Osteoblast (primary cell): ENCODE data around the gene ZNF200. TPM values are rescaled to one million over a fixed set of nuclear protein-coding genes. Genes with fewer than 3 reads are reported as not detected.
"Not testable (repeated sequence)": the region's sequence is repeated elsewhere in the genome, so short reads cannot be mapped to it uniquely, and the experiment has no call there.

Source experiments
- DNase-seq: peaks from one replicate; pipeline ENCODE4 v3.0.0; 2011; ENCODE audit warnings: low spot score, mixed read lengths; ENCODE audit not compliant: insufficient read length; ENCODE audit errors: missing footprints
- H2AFZ ChIP-seq: 2 replicates; pipeline ENCODE4 v1.6.0; 2011; ENCODE audit warnings: mild to moderate bottlenecking, low read length
- H3K27ac ChIP-seq: 2 replicates; pipeline ENCODE4 v1.5.1; 2011; ENCODE audit warnings: mild to moderate bottlenecking, low read depth, low read length, moderate library complexity
- H3K27me3 ChIP-seq: 2 replicates; pipeline ENCODE4 v1.6.0; 2012; ENCODE audit warnings: mild to moderate bottlenecking, control low read depth, inconsistent platforms, low read length, moderate library complexity; ENCODE audit not compliant: insufficient read depth
- H3K36me3 ChIP-seq: 2 replicates; pipeline ENCODE4 v1.5.1; 2011; ENCODE audit warnings: mild to moderate bottlenecking, low read length, control low read depth, moderate library complexity; ENCODE audit not compliant: insufficient read depth
- H3K4me1 ChIP-seq: 2 replicates; pipeline ENCODE4 v1.5.1; 2011; ENCODE audit warnings: mild to moderate bottlenecking, low read length, control low read depth, moderate library complexity; ENCODE audit not compliant: insufficient read depth
- H3K4me2 ChIP-seq: 2 replicates; pipeline ENCODE4 v1.6.0; 2011; ENCODE audit warnings: mild to moderate bottlenecking, low read length; ENCODE audit not compliant: insufficient read depth
- H3K4me3 ChIP-seq: fragments of 200-600 bp; sonication (generic); 3 replicates; pipeline ENCODE4 v1.5.1; 2012; ENCODE audit warnings: mild to moderate bottlenecking, low read length, inconsistent platforms; ENCODE audit not compliant: insufficient read depth
- H3K79me2 ChIP-seq: 2 replicates; pipeline ENCODE4 v1.6.0; 2012; ENCODE audit warnings: mild to moderate bottlenecking, low read length, control low read depth, inconsistent platforms; ENCODE audit not compliant: insufficient read depth
- H3K9me3 ChIP-seq: 2 replicates; pipeline ENCODE4 v1.5.1; 2011; ENCODE audit warnings: low read depth, low read length, control low read depth
- H4K20me1 ChIP-seq: 2 replicates; pipeline ENCODE4 v1.6.0; 2012; ENCODE audit warnings: mild to moderate bottlenecking, low read length, control low read depth; ENCODE audit not compliant: insufficient read depth
- total RNA-seq: library from RNA; depleted of rRNA; stranded (reverse); fragments of >200 nt; gene quantifications from 2 replicates; pipeline ENCODE4 v1.2.3, GENCODE V29; 2012
- TF ChIP-seq, protein P1 (sequence below): IDR thresholded peaks from 2 replicates; pipeline ENCODE4 v1.5.1; 2011; ENCODE audit warnings: mild to moderate bottlenecking, low read depth, low read length, moderate library complexity; ENCODE audit errors: extremely low read depth

ZNF200 gene
- total RNA-seq, 1 donor, result 11.6 TPM

DNA sequence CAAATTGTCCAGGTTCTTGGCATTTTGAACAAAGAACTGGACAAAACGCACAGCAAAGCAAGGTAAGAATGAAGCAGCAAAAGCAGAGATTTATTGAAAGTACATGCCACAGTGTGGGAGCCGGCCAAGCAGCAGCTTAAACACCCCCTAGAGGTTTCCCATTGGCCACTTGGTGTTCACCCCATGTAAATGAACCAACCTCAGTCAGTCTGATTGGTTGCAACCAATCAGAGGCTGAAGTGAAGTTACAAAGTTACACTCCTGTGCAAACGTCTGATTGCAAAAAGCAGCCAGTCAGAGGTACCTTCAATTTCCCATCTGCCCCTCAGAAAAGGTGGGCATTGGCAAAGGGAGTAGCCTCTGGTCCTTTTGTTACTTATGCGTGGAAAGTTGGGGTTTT is 39.5 kb upstream of the ZNF200 start:
- no peaks in the 10 kb centered on the region for H3K9me3 ChIP-seq
- H3K27ac ChIP-seq, result no peak overlapping the region
- TF ChIP-seq, protein P1, sequence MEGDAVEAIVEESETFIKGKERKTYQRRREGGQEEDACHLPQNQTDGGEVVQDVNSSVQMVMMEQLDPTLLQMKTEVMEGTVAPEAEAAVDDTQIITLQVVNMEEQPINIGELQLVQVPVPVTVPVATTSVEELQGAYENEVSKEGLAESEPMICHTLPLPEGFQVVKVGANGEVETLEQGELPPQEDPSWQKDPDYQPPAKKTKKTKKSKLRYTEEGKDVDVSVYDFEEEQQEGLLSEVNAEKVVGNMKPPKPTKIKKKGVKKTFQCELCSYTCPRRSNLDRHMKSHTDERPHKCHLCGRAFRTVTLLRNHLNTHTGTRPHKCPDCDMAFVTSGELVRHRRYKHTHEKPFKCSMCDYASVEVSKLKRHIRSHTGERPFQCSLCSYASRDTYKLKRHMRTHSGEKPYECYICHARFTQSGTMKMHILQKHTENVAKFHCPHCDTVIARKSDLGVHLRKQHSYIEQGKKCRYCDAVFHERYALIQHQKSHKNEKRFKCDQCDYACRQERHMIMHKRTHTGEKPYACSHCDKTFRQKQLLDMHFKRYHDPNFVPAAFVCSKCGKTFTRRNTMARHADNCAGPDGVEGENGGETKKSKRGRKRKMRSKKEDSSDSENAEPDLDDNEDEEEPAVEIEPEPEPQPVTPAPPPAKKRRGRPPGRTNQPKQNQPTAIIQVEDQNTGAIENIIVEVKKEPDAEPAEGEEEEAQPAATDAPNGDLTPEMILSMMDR, result no peak
- peaks cover 11% of the 10 kb centered on the region for H3K27me3 ChIP-seq
- H3K79me2 ChIP-seq, result no peaks in the 10 kb centered on the region
- no peak overlapping the region for H3K4me3 ChIP-seq
- no peaks in the 10 kb centered on the region for H3K4me1 ChIP-seq
- no peaks in the 10 kb centered on the region for H4K20me1 ChIP-seq
- no peak overlapping the region for H3K4me2 ChIP-seq
- DNase-seq, result no peak
- no peak overlapping the region for H2AFZ ChIP-seq
- no peaks in the 10 kb centered on the region for H3K36me3 ChIP-seq

DNA sequence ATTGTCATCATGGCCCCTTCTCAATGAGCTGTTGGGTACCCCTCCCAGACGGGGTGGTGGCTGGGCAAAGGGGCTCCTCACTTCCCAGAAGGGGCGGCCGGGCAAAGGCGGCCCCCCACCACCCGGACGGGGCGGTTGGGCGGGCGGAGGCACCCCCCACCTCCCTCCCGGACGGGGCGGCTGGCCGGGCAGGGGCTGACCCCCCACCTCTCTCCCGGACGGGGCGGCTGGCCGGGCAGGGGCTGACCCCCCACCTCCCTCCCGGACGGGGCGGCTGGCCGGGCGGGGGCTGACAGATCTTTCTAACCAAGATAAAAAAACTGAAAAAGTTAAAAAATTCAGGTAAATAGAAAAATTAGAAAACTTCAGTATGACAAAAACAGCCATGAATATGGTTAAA is 36.3 kb upstream of the ZNF200 start:
- not testable (repeated sequence) for H3K9me3 ChIP-seq, DNase-seq, H3K27me3 ChIP-seq, H3K4me3 ChIP-seq, H2AFZ ChIP-seq, H3K36me3 ChIP-seq, H4K20me1 ChIP-seq, H3K79me2 ChIP-seq, H3K27ac ChIP-seq, H3K4me2 ChIP-seq
- peaks cover 12% of the 10 kb centered on the region for H3K4me1 ChIP-seq

DNA sequence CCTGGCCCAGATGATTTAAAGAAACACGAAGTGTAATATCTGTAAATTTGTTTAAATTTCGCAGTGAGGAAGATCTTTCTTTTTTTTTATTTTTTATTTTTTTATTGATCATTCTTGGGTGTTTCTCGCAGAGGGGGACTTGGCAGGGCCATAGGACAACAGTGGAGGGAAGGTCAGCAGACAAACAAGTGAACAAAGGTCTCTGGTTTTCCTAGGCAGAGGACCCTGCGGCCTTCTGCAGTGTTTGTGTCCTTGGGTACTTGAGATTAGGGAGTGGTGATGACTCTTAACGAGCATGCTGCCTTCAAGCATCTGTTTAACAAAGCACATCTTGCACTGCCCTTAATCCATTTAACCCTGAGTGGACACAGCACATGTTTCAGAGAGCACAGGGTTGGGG is 35.8 kb upstream of the ZNF200 start:
- H3K27me3 ChIP-seq, DNase-seq, H3K36me3 ChIP-seq, H2AFZ ChIP-seq, H4K20me1 ChIP-seq, H3K27ac ChIP-seq, H3K4me2 ChIP-seq, H3K9me3 ChIP-seq, H3K79me2 ChIP-seq, H3K4me3 ChIP-seq: not testable (repeated sequence)
- H3K4me1 ChIP-seq, result peaks cover 13% of the 10 kb centered on the region

DNA sequence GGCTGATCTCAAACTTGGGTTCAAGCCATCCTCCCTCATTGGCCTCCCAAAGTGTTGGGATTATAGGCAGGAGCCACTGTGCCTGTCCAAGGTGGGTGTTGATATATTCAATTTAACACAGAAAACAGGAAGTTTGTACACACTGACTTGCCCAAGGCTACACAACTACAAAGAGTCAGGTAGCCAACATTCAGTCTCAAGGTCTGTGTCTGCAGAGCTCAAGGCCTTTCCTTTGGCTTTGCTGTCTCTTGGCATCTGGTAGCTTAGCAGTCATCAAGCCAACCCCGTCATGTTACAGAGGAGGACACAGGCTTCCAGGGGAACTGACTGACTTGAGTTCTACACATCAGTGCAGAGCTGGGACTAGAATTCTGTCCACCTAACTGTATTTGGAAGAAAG is 33.3 kb upstream of the ZNF200 start:
- TF ChIP-seq, protein P1, result no peak
- Histone ChIP-seq H3K27me3 (no peaks in the 10 kb centered on the region), H4K20me1 (no peaks in the 10 kb centered on the region), H2AFZ (no peak overlapping the region), H3K36me3 (no peaks in the 10 kb centered on the region), H3K4me1 (peaks cover 16% of the 10 kb centered on the region), H3K4me3 (no peak overlapping the region), H3K4me2 (no peak overlapping the region), H3K79me2 (no peaks in the 10 kb centered on the region), H3K27ac (no peak overlapping the region), H3K9me3 (no peaks in the 10 kb centered on the region)
- DNase-seq, result peak; percentile 22

DNA sequence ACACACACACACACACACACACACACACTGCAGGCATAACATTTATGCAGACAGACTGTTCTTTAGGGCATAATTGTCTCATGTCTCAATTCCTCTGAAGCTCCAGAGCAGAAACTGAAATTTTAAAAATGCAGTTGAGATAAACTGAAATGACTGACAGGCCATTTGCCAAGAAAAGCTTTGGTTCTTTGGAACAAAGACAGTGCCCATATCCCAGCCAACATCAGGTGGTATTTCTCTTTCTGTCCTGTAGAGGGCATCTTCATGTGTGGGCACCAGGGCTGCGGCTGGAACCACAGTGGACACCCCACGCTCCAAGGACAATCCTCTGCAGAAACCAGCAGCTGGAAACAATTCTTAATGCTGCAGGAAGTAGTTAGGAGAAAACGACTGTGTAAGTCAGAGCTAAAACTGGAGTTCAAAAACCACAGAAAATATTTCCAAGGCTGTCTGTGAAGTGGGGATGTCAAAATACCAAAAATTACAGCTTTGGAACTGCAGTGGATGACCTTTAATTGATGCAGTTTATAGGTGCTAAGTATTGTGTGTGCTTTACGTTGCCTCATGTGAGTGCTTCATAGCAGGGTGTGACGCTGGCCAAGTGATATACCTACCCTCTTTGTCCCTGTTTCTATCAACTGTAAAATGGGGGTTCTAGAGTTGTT is 32.0 kb upstream of the ZNF200 start:
- Histone ChIP-seq H3K36me3 (no peaks in the 10 kb centered on the region), H3K27ac (peak overlapping the region; percentile 65), H3K4me2 (peak overlapping the region; percentile 68), H4K20me1 (no peaks in the 10 kb centered on the region), H3K9me3 (no peaks in the 10 kb centered on the region), H3K27me3 (no peaks in the 10 kb centered on the region), H3K4me3 (no peak overlapping the region), H3K4me1 (peaks cover 16% of the 10 kb centered on the region), H2AFZ (peak overlapping the region; percentile 38), H3K79me2 (no peaks in the 10 kb centered on the region)
- TF ChIP-seq, protein P1, result peak; percentile 81
- peak; percentile 95 for DNase-seq
